Upper lobe of left lung (tissue), 4 donors: ENCODE data around the gene S100P.

Experiments used
- CTCF ChIP-seq, 6 experiments: fragments of 450-650 bp in 4 of 6; fragments of 200-600 bp in 2 of 6; sonication (generic) in 2 of 6; IDR thresholded peaks; one replicate each; pipeline ENCODE4 v1.5.1; 2016 to 2019; ENCODE audit warnings: antibody characterized with exemption in 6 of 6
- EP300 ChIP-seq, 4 donors: sonication (generic); formaldehyde crosslinking; IDR thresholded peaks; one replicate each; pipeline ENCODE4 v1.5.1; 2017; ENCODE audit warnings: antibody characterized with exemption in 4 of 4, control low read depth in 2 of 4
- POLR2A ChIP-seq, 4 donors: fragments of 450-650 bp; IDR thresholded peaks; one replicate each; pipeline ENCODE4 v1.5.1; 2016 to 2017; ENCODE audit warnings: antibody characterized with exemption in 4 of 4, mild to moderate bottlenecking in 2 of 4
- POLR2AphosphoS5 ChIP-seq, 2 donors: sonication (generic); formaldehyde crosslinking; IDR thresholded peaks; one replicate each; pipeline ENCODE4 v1.5.1; 2017; ENCODE audit warnings: antibody characterized with exemption in 2 of 2

DNA sequence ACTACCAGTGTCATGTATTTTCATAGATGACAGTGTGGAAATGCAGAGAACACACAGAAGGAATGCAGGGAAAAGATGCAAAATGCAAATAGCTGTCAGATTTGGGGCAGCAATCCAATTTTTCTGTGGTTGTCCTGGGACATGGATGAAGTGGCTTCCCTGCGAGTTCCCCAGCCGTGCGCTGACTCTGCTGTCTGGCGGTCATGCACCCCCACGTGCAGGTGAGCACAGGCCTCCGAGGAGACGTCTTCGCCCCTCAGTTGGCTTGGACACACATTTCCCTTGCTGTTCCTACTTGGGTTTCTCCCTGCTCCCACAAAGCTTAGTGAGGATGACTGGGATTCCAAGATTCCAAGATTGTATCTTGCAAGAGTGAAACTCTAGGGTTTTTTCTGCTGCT is 46.7 kb downstream of the S100P start:
- TF ChIP-seq POLR2A (IDR thresholded peaks at IDR 0.05) (no peak), EP300 (IDR thresholded peaks at IDR 0.05) (no peak), CTCF (IDR thresholded peaks at IDR 0.05) (no peak), POLR2AphosphoS5 (IDR thresholded peaks at IDR 0.05) (no peak)
